ENCODE data around the gene FNBP1.

The FNBP1 gene

GRCh38 chr9:130072515-130073235 lies 29.7 kb upstream of the FNBP1 start:
- no peak for DNase-seq (ENCODE audit: low spot score)
- no peak for TF ChIP-seq CTCF (IDR thresholded peaks at IDR 0.05; ENCODE audit: extremely low read depth, missing control alignments)

- no peak for TF ChIP-seq CTCF (IDR thresholded peaks at IDR 0.05; ENCODE audit: extremely low read depth, missing control alignments)
- no peak for DNase-seq (ENCODE audit: low spot score)
These were observed 26.1 kb upstream of the FNBP1 start for GRCh38 chr9:130069048-130069447.

- DNase-seq (ENCODE audit: low spot score): no peak
- no peak for TF ChIP-seq CTCF (IDR thresholded peaks at IDR 0.05; ENCODE audit: extremely low read depth, missing control alignments)
These were observed 21.6 kb upstream of the FNBP1 start for GRCh38 chr9:130064621-130065020.

GRCh38 chr9:130062750-130063149 lies 19.8 kb upstream of the FNBP1 start:
- no peak for TF ChIP-seq CTCF (IDR thresholded peaks at IDR 0.05; ENCODE audit: extremely low read depth, missing control alignments)
- no peak for DNase-seq (ENCODE audit: low spot score)

GRCh38 chr9:130060296-130060695 lies 17.3 kb upstream of the FNBP1 start:
- DNase-seq (ENCODE audit: low spot score): no peak
- TF ChIP-seq CTCF (IDR thresholded peaks at IDR 0.05; ENCODE audit: extremely low read depth, missing control alignments): no peak

- no peak for TF ChIP-seq CTCF (IDR thresholded peaks at IDR 0.05; ENCODE audit: extremely low read depth, missing control alignments)
- DNase-seq (ENCODE audit: low spot score): no peak
These were observed 15.9 kb upstream of the FNBP1 start for GRCh38 chr9:130058887-130059286.

GRCh38 chr9:130058154-130058553 lies 15.2 kb upstream of the FNBP1 start:
- no peak for DNase-seq (ENCODE audit: low spot score)
- no peak for TF ChIP-seq CTCF (IDR thresholded peaks at IDR 0.05; ENCODE audit: extremely low read depth, missing control alignments)

Data from GM20000 (cell line).